K562 (cell line): ENCODE measurements around the gene RAVER2. TPM values are rescaled to one million over a fixed set of nuclear protein-coding genes. Genes with fewer than 3 reads are reported as not detected.
A peak's percentile ranks its signal among the peaks of the same experiment; 100 is the strongest.

Source experiments
- ATAC-seq: fragments of 200-7000 bp; cut with Tn5 transposase; 3 replicates; pipeline ENCODE4 v1.9.1; 2020; ENCODE audit warnings: moderate library complexity
- BruUV-seq: library from RNA; stranded (reverse); fragments of 400-500 nt; replicated peaks from 2 replicates; lab custom pipeline; 2021; lab: Mats Ljungman, UMichigan
- CTCF ChIA-PET: fragments of 300-600 bp; formaldehyde crosslinking; extraction: SDS; loops from one replicate; lab custom pipeline; 2021; ENCODE audit warnings: low intra/inter-chr PET ratio; lab: Yijun Ruan, JAX
- POLR2A ChIA-PET: fragments of 300-600, 350-650 bp; sonication (Branson Sonifier 250); formaldehyde crosslinking; extraction: SDS; loops from one replicate; lab custom pipeline; 2021; ENCODE audit warnings: antibody characterized with exemption, inconsistent platforms; lab: Yijun Ruan, JAX
- DNase-seq, 4 experiments: peaks; one replicate each; pipeline versions ENCODE4 v3.0.0 to v3.0.0-alpha.2; 2011 to 2018; ENCODE audit warnings: low spot score in 3 of 4, mixed read lengths in 3 of 4; ENCODE audit errors: extremely low read depth in 1 of 4
- FAIRE-seq: peaks from 2 replicates; lab custom pipeline; 2011; peaks lifted over from hg19 to GRCh38; lab: Jason Lieb, UNC
- H2AFZ ChIP-seq: 2 replicates; pipeline ENCODE4 v1.6.0; 2011; ENCODE audit warnings: low read depth, low read length, control low read depth, inconsistent platforms
- H3K27ac ChIP-seq: fragments of 200-600 bp; 3 replicates; pipeline ENCODE4 v1.8.0; 2011; ENCODE audit warnings: low read depth, mild to moderate bottlenecking, control low read depth, inconsistent platforms, low read length, moderate library complexity, mixed read lengths; ENCODE audit errors: extremely low read depth
- H3K27me3 ChIP-seq, 2 experiments: fragments of 300-600 bp in 1 of 2; 2 replicates in 1 of 2; 3 replicates in 1 of 2; pipeline versions ENCODE4 v1.6.0 to v1.8.0; 2011; ENCODE audit warnings: inconsistent platforms in 2 of 2, low read length in 2 of 2, mild to moderate bottlenecking in 1 of 2, mixed read lengths in 1 of 2, moderate library complexity in 1 of 2; ENCODE audit not compliant: control insufficient read depth in 2 of 2, insufficient read depth in 2 of 2
- H3K36me3 ChIP-seq: fragments of 300-600 bp; 3 replicates; pipeline ENCODE4 v1.8.0; 2011; ENCODE audit warnings: mild to moderate bottlenecking, low read length, inconsistent platforms; ENCODE audit not compliant: control insufficient read depth, insufficient read depth
- H3K4me1 ChIP-seq, 2 experiments: fragments of 200-600 bp in 1 of 2; replicated peaks in 1 of 2; 2 replicates in 1 of 2; 3 replicates in 1 of 2; pipeline versions ENCODE4 v1.5.1 to v1.8.0; 2011; ENCODE audit warnings: inconsistent platforms in 2 of 2, low read length in 2 of 2, mild to moderate bottlenecking in 1 of 2, mixed read lengths in 1 of 2, moderate library complexity in 1 of 2; ENCODE audit not compliant: control insufficient read depth in 2 of 2, insufficient read depth in 2 of 2
- H3K4me2 ChIP-seq: 2 replicates; pipeline ENCODE4 v1.6.1; 2011; ENCODE audit warnings: low read length, control low read depth, inconsistent platforms, mixed read lengths; ENCODE audit not compliant: insufficient read depth
- H3K4me3 ChIP-seq: fragments of 200-600 bp; sonication (generic), shearing (Covaris generic); 2 replicates; pipeline ENCODE4 v1.5.1; 2016; ENCODE audit warnings: control low read depth, inconsistent platforms
- H3K79me2 ChIP-seq: fragments of 200-600 bp; 3 replicates; pipeline ENCODE4 v1.8.0; 2011; ENCODE audit warnings: low read length, inconsistent platforms; ENCODE audit not compliant: control insufficient read depth, insufficient read depth
- H3K9ac ChIP-seq, 2 experiments: 2 replicates each; pipeline versions ENCODE4 v1.6.0 to v1.6.1; 2011; ENCODE audit warnings: low read depth in 2 of 2, low read length in 2 of 2, control low read depth in 1 of 2, inconsistent platforms in 1 of 2, mild to moderate bottlenecking in 1 of 2, mixed read lengths in 1 of 2; ENCODE audit not compliant: insufficient read depth in 1 of 2
- H3K9me1 ChIP-seq: one replicate; pipeline ENCODE4 v1.6.0; 2011; ENCODE audit warnings: inconsistent platforms, mild to moderate bottlenecking, low read length, moderate library complexity; ENCODE audit not compliant: control insufficient read depth, insufficient read depth
- H3K9me3 ChIP-seq: replicated peaks from 2 replicates; pipeline ENCODE4 v1.5.1; 2011; ENCODE audit warnings: low read depth, low read length, inconsistent platforms; ENCODE audit not compliant: control insufficient read depth, insufficient read depth
- H4K20me1 ChIP-seq: replicated peaks from 2 replicates; pipeline ENCODE4 v1.6.1; 2011; ENCODE audit warnings: low read length, inconsistent platforms, mixed read lengths; ENCODE audit not compliant: control insufficient read depth, insufficient read depth
- C11orf30 ChIP-seq: fragments of 450-650 bp; IDR thresholded peaks from 2 replicates; pipeline ENCODE4 v1.6.1; 2016; ENCODE audit warnings: low read depth, mild to moderate bottlenecking
- CREBBP ChIP-seq: IDR thresholded peaks from one replicate; pipeline ENCODE4 v1.6.1; 2012; ENCODE audit warnings: low read depth, mild to moderate bottlenecking, control low read depth, inconsistent platforms, low read length
- HMG20B ChIP-seq: fragments of 250-450 bp; sonication (Bioruptor Pico); IDR thresholded peaks from 2 replicates; pipeline ENCODE4 v1.5.0; 2021; ENCODE audit warnings: mild to moderate bottlenecking
- JUND ChIP-seq, 2 experiments: IDR thresholded peaks; 2 replicates in 1 of 2; 3 replicates in 1 of 2; pipeline ENCODE4 v1.6.1; 2011; ENCODE audit warnings: borderline replicate concordance in 2 of 2, low read depth in 2 of 2, low read length in 2 of 2, improper control_type of control experiment in 1 of 2, missing biosample characterization in 1 of 2, missing genetic modification characterization in 1 of 2, missing genetic modification reagents in 1 of 2
- KAT8 ChIP-seq: fragments of 450-650 bp; IDR thresholded peaks from 2 replicates; pipeline ENCODE4 v1.6.1; 2016; ENCODE audit warnings: low read depth, mild to moderate bottlenecking
- MAFK ChIP-seq: IDR thresholded peaks from 2 replicates; pipeline ENCODE4 v1.6.1; 2011; ENCODE audit warnings: low read length, improper control_type of control experiment
- NCOA4 ChIP-seq: fragments of 450-650 bp; IDR thresholded peaks from 2 replicates; pipeline ENCODE4 v1.6.1; 2018; ENCODE audit warnings: mild to moderate bottlenecking; ENCODE audit not compliant: partially characterized antibody
- NR2C1 ChIP-seq, 2 experiments: fragments of 450-650 bp; IDR thresholded peaks; 2 replicates each; pipeline ENCODE4 v1.6.1; 2017; ENCODE audit warnings: mild to moderate bottlenecking in 2 of 2, antibody characterized with exemption in 1 of 2, inconsistent platforms in 1 of 2, missing compliant biosample characterization in 1 of 2, missing genetic modification characterization in 1 of 2
- NR2C2 ChIP-seq, 2 experiments: fragments of 200-800 bp in 1 of 2; sonication (Bioruptor generic) in 1 of 2; sonication (generic) in 1 of 2; formaldehyde crosslinking in 1 of 2; IDR thresholded peaks; 2 replicates each; pipeline versions ENCODE4 v1.6.1 to v1.8.0; 2016 to 2022; ENCODE audit warnings: mild to moderate bottlenecking in 1 of 2, missing compliant biosample characterization in 1 of 2, missing genetic modification characterization in 1 of 2, missing genetic modification reagents in 1 of 2
- SAFB ChIP-seq: fragments of 200-400 bp; formaldehyde crosslinking; IDR thresholded peaks from 2 replicates; pipeline ENCODE4 v1.6.1; 2017; ENCODE audit warnings: low read depth, low read length, borderline replicate concordance
- ZKSCAN1 ChIP-seq: fragments of 150-350 bp; IDR thresholded peaks from 2 replicates; pipeline ENCODE4 v1.6.1; 2016; ENCODE audit warnings: low read depth, low read length
- WGBS: fragments of 100-300 bp; shearing (Covaris generic); methylation state at CpG from one replicate; pipeline ENCODE4 v1.1.6; 2016; ENCODE audit warnings: low coverage, mixed read lengths; ENCODE audit not compliant: insufficient coverage; ENCODE audit errors: missing lambda C conversion rate; 5-methylcytosine and 5-hydroxymethylcytosine counted together
- in situ Hi-C: fragments of 300-500 bp; cut with MboI; formaldehyde crosslinking; loops from 4 replicates; pipeline ENCODE4 v1.15.0; 2018; ENCODE audit warnings: inconsistent platforms, mixed read lengths
- intact Hi-C: fragments of 100-400 bp; cut with micrococcal nuclease; formaldehyde crosslinking; loops from 2 replicates; pipeline ENCODE4 v1.14.2; 2022
- polyA plus RNA-seq, 8 experiments: library from polyadenylated mRNA; depleted of rRNA in 4 of 8; stranded (reverse) in 5 of 8; unstranded in 3 of 8; fragments of >200 nt; fragmentation: Nextera tagmentation in 2 of 8; fragmentation: Illumina TruSeq in 1 of 8; extraction: Ambion mirVana in 2 of 8; extraction: Trizol in 1 of 8; gene quantifications; 2 replicates each; pipeline versions ENCODE4 v1.2.1 to v1.2.3, GENCODE V29; 2011 to 2014; ENCODE audit warnings: inconsistent platforms in 1 of 8, missing spikeins in 1 of 8
- total RNA-seq, 7 experiments: library from RNA; depleted of rRNA in 6 of 7; stranded (reverse); fragments of >200 nt in 6 of 7; fragmentation: Illumina TruSeq in 2 of 7; extraction: Trizol in 2 of 7; gene quantifications; 2 replicates each; pipeline versions ENCODE4 v1.2.1 to v1.2.3, GENCODE V29; 2011 to 2021; ENCODE audit warnings: low replicate concordance in 1 of 7
- TF ChIP-seq, protein P1 (sequence below): IDR thresholded peaks from 3 replicates; pipeline ENCODE4 v1.6.1; 2011; ENCODE audit warnings: borderline replicate concordance, mild to moderate bottlenecking; ENCODE audit not compliant: insufficient read length, insufficient read depth

Gene RAVER2
- total and polyA plus RNA-seq, 9 of the 15 experiments (the other 6 are each of a cell fraction or from before 2014, with no cell fraction given), result 1.8 to 6.1 (median 4.4) TPM

- H3K79me2 ChIP-seq, result no peaks in the 10 kb centered on the region
- H4K20me1 ChIP-seq, result no peaks in the 10 kb centered on the region
- no TSS peak for BruUV-seq
- ChIA-PET POLR2A (interaction anchor here (0.5 to 1.7 kb wide), 4 partner anchors 7 to 219 kb away, joined by 3 to 4 read pairs (median 4); no protein-coding TSS in a partner anchor), CTCF (no interaction called here)
- H3K36me3 ChIP-seq, result peaks cover 71% of the 10 kb centered on the region; the same call in 2 of the 3 replicates
- no peaks in the 10 kb centered on the region for H3K4me1 ChIP-seq
- no peak overlapping the region for H3K4me3 ChIP-seq
- H3K27ac ChIP-seq, result no peak overlapping the region
- H3K9me1 ChIP-seq, result no peaks in the 10 kb centered on the region
- in situ Hi-C loops, result no loop called here
- TF ChIP-seq NR2C1 (IDR thresholded peaks at IDR 0.05) (0 out of 2 replicates have a peak, but pooled peaks have one; percentile 38), NR2C1 (tag; IDR thresholded peaks at IDR 0.05) (peak; percentile 52; the same call in 1 of the 2 replicates), NR2C2 (CRISPR knock-in tag; IDR thresholded peaks at IDR 0.05) (no peak), NR2C2 (tag; IDR thresholded peaks at IDR 0.05) (0 out of 2 replicates have a peak, but pooled peaks have one; percentile 18), ZKSCAN1 (no peak)
- no peaks in the 10 kb centered on the region for H3K27me3 ChIP-seq
- FAIRE-seq, result no peak
- no peak for DNase-seq
- intact Hi-C loops, result no loop called here
- H3K4me2 ChIP-seq, result no peak overlapping the region
- H3K9ac ChIP-seq, result no peak overlapping the region
- H3K9me3 ChIP-seq, result no peaks in the 10 kb centered on the region
- ATAC-seq, result no peak
- WGBS, result 71% methylated on average over 6 of the region's 6 CpGs
- H2AFZ ChIP-seq, result no peak overlapping the region
Observed at GRCh38 chr1:64841330-64842065, 96.6 kb downstream of the RAVER2 start.

- ATAC-seq, result no peak
- CTCF ChIA-PET, result no interaction called here
- intact Hi-C loops, result no loop called here
- no peak for FAIRE-seq
- WGBS, result 59% methylated on average over 2 of the region's 2 CpGs
- Histone ChIP-seq H3K9me3 (no peaks in the 10 kb centered on the region), H3K79me2 (no peaks in the 10 kb centered on the region), H3K36me3 (peaks cover 68% of the 10 kb centered on the region; the same call in 2 of the 3 replicates), H3K27ac (no peak overlapping the region), H3K4me2 (no peak overlapping the region), H4K20me1 (no peaks in the 10 kb centered on the region), H3K27me3 (no peaks in the 10 kb centered on the region), H3K9ac (no peak overlapping the region), H3K4me3 (no peak overlapping the region), H3K4me1 (no peaks in the 10 kb centered on the region), H2AFZ (no peak overlapping the region), H3K9me1 (no peaks in the 10 kb centered on the region)
- in situ Hi-C loops, result no loop called here
- BruUV-seq, result no TSS peak
- no peak for DNase-seq
- POLR2A ChIA-PET, result no interaction called here
- no peak for TF ChIP-seq CREBBP
- TF ChIP-seq NCOA4, result no peak
- no peak for TF ChIP-seq MAFK
- TF ChIP-seq JUND (IDR thresholded peaks at IDR 0.05; ENCODE audit: borderline replicate concordance, low read depth, low read length), result no peak
- TF ChIP-seq JUND (tag; IDR thresholded peaks at IDR 0.05; ENCODE audit: borderline replicate concordance, low read depth, low read length), result no peak
- TF ChIP-seq SAFB, result no peak
- TF ChIP-seq KAT8, result no peak
- TF ChIP-seq HMG20B (CRISPR knock-in tag), result no peak
- TF ChIP-seq, protein P1, sequence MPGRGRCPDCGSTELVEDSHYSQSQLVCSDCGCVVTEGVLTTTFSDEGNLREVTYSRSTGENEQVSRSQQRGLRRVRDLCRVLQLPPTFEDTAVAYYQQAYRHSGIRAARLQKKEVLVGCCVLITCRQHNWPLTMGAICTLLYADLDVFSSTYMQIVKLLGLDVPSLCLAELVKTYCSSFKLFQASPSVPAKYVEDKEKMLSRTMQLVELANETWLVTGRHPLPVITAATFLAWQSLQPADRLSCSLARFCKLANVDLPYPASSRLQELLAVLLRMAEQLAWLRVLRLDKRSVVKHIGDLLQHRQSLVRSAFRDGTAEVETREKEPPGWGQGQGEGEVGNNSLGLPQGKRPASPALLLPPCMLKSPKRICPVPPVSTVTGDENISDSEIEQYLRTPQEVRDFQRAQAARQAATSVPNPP, result no peak
- TF ChIP-seq C11orf30, result no peak
Observed at GRCh38 chr1:64842224-64842623, 97.3 kb downstream of the RAVER2 start.
